PC-9 (cell line): ENCODE measurements around the gene FAM241B. TPM values are rescaled to one million over a fixed set of nuclear protein-coding genes. Genes with fewer than 3 reads are reported as not detected.

ENCODE experiments used
- BruUV-seq: library from RNA; stranded (reverse); fragments of 400-500 nt; replicated peaks from 2 replicates; lab custom pipeline; 2021; lab: Mats Ljungman, UMichigan
- CTCF ChIA-PET: fragments of 300-600 bp; sonication (Branson Sonifier 250); formaldehyde crosslinking; loops from one replicate; lab custom pipeline; 2022; ENCODE audit warnings: antibody characterized with exemption; lab: Charles Lee
- POLR2A ChIA-PET: fragments of 300-600 bp; sonication (Branson Sonifier 250); formaldehyde crosslinking; loops from one replicate; lab custom pipeline; 2022; ENCODE audit warnings: antibody characterized with exemption; ENCODE audit not compliant: unreplicated experiment; lab: Charles Lee
- DNase-seq, 2 experiments: peaks; one replicate each; pipeline versions ENCODE4 v3.0.0 to v3.0.0-alpha.2; 2015 to 2022; ENCODE audit warnings: mixed read lengths in 1 of 2
- H2AFZ ChIP-seq: fragments of 200-600 bp; sonication (generic); 2 replicates; pipeline ENCODE4 v1.8.1; 2017; ENCODE audit warnings: antibody characterized with exemption
- H3F3A ChIP-seq: fragments of 200-600 bp; sonication (generic); 2 replicates; pipeline ENCODE4 v1.8.1; 2017; ENCODE audit warnings: antibody characterized with exemption, mild to moderate bottlenecking, low read depth; ENCODE audit not compliant: insufficient read depth
- H3K27ac ChIP-seq: fragments of 200-600 bp; sonication (generic); 2 replicates; pipeline ENCODE4 v1.6.1; 2016; ENCODE audit warnings: mixed run types
- H3K27me3 ChIP-seq: fragments of 200-600 bp; sonication (generic); 2 replicates; pipeline ENCODE4 v1.6.1; 2016; ENCODE audit warnings: low read depth, mixed run types; ENCODE audit not compliant: insufficient read depth
- H3K36me3 ChIP-seq: fragments of 200-600 bp; sonication (generic); 2 replicates; pipeline ENCODE4 v1.6.1; 2016; ENCODE audit warnings: low read depth, mixed run types
- H3K4me1 ChIP-seq: fragments of 200-600 bp; sonication (generic); replicated peaks from 2 replicates; pipeline ENCODE4 v1.6.1; 2016; ENCODE audit warnings: mixed run types; ENCODE audit not compliant: insufficient read depth
- H3K4me2 ChIP-seq: fragments of 200-600 bp; sonication (generic); 2 replicates; pipeline ENCODE4 v1.6.1; 2017; ENCODE audit warnings: mixed run types
- H3K4me3 ChIP-seq: fragments of 200-600 bp; sonication (generic); 2 replicates; pipeline ENCODE4 v1.6.1; 2016; ENCODE audit warnings: mixed run types
- H3K79me2 ChIP-seq: fragments of 200-600 bp; sonication (generic); 2 replicates; pipeline ENCODE4 v1.6.1; 2017; ENCODE audit warnings: low read depth, mixed run types
- H3K9me2 ChIP-seq: fragments of 200-600 bp; sonication (generic); 2 replicates; pipeline ENCODE4 v1.8.1; 2017; ENCODE audit warnings: mild to moderate bottlenecking; ENCODE audit not compliant: insufficient read depth
- H3K9me3 ChIP-seq: fragments of 200-600 bp; sonication (generic); 2 replicates; pipeline ENCODE4 v1.8.1; 2016; ENCODE audit warnings: low read depth; ENCODE audit not compliant: insufficient read depth
- H4K20me1 ChIP-seq: fragments of 200-600 bp; sonication (generic); 2 replicates; pipeline ENCODE4 v1.8.1; 2017; ENCODE audit not compliant: insufficient read depth
- EZH2 ChIP-seq: fragments of 200-600 bp; sonication (generic); IDR thresholded peaks from 2 replicates; pipeline ENCODE4 v1.8.0; 2017; ENCODE audit warnings: antibody characterized with exemption, low read depth
- intact Hi-C: fragments of 100-400 bp; cut with micrococcal nuclease; formaldehyde crosslinking; loops from one replicate; pipeline ENCODE4 v1.10.0; 2022; ENCODE audit not compliant: unreplicated experiment
- total RNA-seq: library from RNA; stranded (reverse); gene quantifications from 2 replicates; pipeline ENCODE4 v1.2.3, GENCODE V29; 2021
- TF ChIP-seq, protein P1 (sequence below): fragments of 200-600 bp; sonication (generic); conservative IDR thresholded peaks from 2 replicates; pipeline ENCODE4 v1.6.1; 2017; ENCODE audit warnings: mixed run types, antibody characterized with exemption, mild to moderate bottlenecking, moderate library complexity

Gene FAM241B
- total RNA-seq, 1 experiment from 2014 or later = 10.7 TPM

DNA sequence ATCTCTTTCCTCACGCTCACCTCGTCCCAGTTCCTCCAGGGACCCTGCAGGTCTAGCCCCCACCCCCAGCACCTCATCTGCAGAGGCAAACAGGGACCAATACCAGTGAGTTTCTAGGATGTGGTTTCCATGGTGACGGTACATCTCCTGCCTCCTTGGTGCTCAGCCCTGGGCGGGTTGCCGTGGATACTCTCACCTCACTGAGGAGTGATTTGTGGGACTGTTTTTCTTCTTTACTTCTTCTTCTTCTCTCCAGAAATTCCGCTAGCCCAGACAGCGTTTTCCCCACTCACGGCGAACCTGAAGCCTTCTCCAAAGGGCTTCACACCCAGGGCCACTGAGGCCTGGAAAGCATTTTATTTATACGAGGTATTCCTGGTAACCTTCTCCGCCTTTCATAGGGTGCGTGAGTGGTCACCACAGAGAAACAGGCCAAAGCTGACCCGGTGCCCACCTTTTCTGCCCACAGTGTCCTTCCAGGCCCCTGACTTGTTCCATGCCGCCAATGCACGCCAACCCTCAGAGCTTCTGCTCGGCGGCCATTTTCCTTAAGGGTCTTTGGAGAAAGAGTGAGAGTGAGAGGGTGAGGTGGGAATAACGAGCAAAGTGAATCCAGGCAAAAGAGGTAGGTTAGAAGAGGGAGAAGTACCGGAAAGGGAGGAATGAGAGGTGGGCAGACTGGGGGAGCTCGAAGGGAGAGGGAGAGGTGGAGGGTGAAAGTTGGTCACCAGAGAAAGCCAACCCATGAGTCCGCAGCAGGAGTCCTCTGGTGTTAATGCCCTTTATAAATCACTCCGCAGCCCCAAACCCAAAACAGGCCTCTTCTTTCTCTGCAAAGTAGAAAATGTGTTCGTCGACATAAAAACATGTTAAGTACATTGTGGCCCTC lies 15.5 kb downstream of the FAM241B start:
- peaks cover 10% of the 10 kb centered on the region for H3K4me1 ChIP-seq
- H4K20me1 ChIP-seq = 0 out of 2 replicates have a peak, but pooled peaks cover 3% of the 10 kb centered on the region
- no peak overlapping the region for H2AFZ ChIP-seq
- H3K9me2 ChIP-seq = no peaks in the 10 kb centered on the region
- H3K27me3 ChIP-seq = peaks cover 41% of the 10 kb centered on the region
- H3F3A ChIP-seq = no peaks in the 10 kb centered on the region
- H3K27ac ChIP-seq = no peak overlapping the region
- intact Hi-C loops = no loop called here
- H3K4me2 ChIP-seq = no peak overlapping the region
- H3K36me3 ChIP-seq = no peaks in the 10 kb centered on the region
- no peak overlapping the region for H3K4me3 ChIP-seq
- TF ChIP-seq EZH2 = no peak
- TF ChIP-seq, protein P1, sequence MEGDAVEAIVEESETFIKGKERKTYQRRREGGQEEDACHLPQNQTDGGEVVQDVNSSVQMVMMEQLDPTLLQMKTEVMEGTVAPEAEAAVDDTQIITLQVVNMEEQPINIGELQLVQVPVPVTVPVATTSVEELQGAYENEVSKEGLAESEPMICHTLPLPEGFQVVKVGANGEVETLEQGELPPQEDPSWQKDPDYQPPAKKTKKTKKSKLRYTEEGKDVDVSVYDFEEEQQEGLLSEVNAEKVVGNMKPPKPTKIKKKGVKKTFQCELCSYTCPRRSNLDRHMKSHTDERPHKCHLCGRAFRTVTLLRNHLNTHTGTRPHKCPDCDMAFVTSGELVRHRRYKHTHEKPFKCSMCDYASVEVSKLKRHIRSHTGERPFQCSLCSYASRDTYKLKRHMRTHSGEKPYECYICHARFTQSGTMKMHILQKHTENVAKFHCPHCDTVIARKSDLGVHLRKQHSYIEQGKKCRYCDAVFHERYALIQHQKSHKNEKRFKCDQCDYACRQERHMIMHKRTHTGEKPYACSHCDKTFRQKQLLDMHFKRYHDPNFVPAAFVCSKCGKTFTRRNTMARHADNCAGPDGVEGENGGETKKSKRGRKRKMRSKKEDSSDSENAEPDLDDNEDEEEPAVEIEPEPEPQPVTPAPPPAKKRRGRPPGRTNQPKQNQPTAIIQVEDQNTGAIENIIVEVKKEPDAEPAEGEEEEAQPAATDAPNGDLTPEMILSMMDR = no peak
- CTCF ChIA-PET = interaction anchor here (1.0 kb wide), 1 partner anchor 501 kb away, joined by 3 read pairs; the partner anchor contains the start of gene TYSND1
- no peaks in the 10 kb centered on the region for H3K79me2 ChIP-seq
- BruUV-seq = no TSS peak
- DNase-seq = no peak
- POLR2A ChIA-PET = no interaction called here
- H3K9me3 ChIP-seq = no peaks in the 10 kb centered on the region

DNA sequence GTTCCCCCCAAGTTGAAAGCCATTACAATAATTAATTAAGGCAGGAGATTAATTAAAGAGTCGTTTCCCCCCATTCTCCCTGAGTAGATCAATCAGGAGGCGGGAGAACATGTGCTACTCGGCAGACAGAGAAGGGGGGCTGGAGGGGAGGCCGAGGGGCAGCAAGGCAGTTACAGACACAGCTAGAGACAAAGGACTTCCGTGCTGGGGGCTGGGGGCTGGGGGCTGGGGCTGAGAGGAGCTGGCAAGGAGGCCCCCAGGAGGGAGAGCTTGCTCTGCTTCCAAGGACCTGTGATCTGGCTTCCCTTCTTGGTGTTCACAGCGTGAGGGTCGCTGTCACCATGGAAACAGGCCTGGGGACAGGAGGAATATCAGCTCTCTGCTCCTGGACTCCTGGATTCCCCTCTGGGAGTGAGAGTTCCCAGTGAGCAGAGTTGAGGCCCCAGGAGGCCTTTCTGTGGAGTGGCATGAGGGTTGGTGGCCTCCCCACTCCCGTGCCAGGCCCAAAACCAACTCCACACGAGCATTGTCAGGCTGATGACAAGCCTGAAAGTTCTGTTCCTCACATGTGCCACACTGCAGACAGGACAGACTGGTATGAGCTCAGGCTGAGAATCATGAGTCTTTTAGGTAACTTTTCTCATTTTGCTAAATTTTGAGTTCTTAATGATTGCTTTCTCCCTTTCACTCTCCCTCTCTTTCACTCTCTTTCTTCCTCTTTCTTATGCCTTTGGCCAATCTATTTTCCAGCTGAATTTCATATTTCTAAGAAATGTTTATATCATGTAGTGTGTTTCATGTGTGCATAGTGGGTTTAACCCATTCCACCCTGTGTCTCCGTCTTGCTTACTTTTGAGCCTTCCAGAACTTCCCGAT lies 16.4 kb downstream of the FAM241B start:
- intact Hi-C loops = no loop called here
- no peaks in the 10 kb centered on the region for H3K79me2 ChIP-seq
- H3K9me2 ChIP-seq = no peaks in the 10 kb centered on the region
- H3K36me3 ChIP-seq = no peaks in the 10 kb centered on the region
- peaks cover 4% of the 10 kb centered on the region for H3K4me1 ChIP-seq
- TF ChIP-seq, protein P1 = no peak
- TF ChIP-seq EZH2 = no peak
- no TSS peak for BruUV-seq
- H3K4me2 ChIP-seq = no peak overlapping the region
- 0 out of 2 replicates have a peak, but pooled peaks cover 3% of the 10 kb centered on the region for H4K20me1 ChIP-seq
- no peaks in the 10 kb centered on the region for H3K9me3 ChIP-seq
- ChIA-PET POLR2A (no interaction called here), CTCF (interaction anchor here (0.8 kb wide), 1 partner anchor 68 kb away, joined by 4 read pairs; no protein-coding TSS in a partner anchor)
- H3K27ac ChIP-seq = no peak overlapping the region
- no peak overlapping the region for H2AFZ ChIP-seq
- no peak overlapping the region for H3K4me3 ChIP-seq
- H3F3A ChIP-seq = no peaks in the 10 kb centered on the region
- DNase-seq = no peak
- H3K27me3 ChIP-seq = peaks cover 49% of the 10 kb centered on the region

DNA sequence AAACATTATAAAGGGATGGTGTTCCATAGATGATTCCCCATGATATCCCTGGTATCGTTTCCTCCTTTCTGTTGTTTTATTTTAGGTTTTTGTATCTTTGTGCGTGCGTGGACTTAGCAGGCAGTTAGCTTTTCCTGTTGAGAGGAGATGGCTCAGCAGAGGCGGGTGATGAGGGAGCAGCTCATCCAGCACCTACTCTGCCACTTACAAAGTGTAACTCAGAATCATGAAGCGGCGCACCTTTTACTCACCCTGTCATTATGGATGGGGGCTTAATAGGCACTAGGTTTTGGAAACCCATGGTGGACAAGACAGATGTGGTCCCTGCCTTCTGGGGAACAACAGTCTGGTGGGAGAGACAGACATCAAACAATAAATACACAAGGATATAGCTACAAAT lies 17.1 kb downstream of the FAM241B start:
- H3K36me3 ChIP-seq = no peaks in the 10 kb centered on the region
- no peak overlapping the region for H3K27ac ChIP-seq
- H3K9me3 ChIP-seq = no peaks in the 10 kb centered on the region
- H2AFZ ChIP-seq = no peak overlapping the region
- H3K4me3 ChIP-seq = no peak overlapping the region
- H3K4me1 ChIP-seq = no peaks in the 10 kb centered on the region
- no peaks in the 10 kb centered on the region for H3K79me2 ChIP-seq
- H3K4me2 ChIP-seq = no peak overlapping the region
- intact Hi-C loops = no loop called here
- BruUV-seq = no TSS peak
- DNase-seq = no peak
- 0 out of 2 replicates have a peak, but pooled peaks cover 3% of the 10 kb centered on the region for H4K20me1 ChIP-seq
- peaks cover 56% of the 10 kb centered on the region for H3K27me3 ChIP-seq
- TF ChIP-seq, protein P1 = no peak
- no peak for TF ChIP-seq EZH2
- CTCF ChIA-PET = interaction anchor here (0.8 kb wide), 1 partner anchor 67 kb away, joined by 4 read pairs; no protein-coding TSS in a partner anchor
- H3F3A ChIP-seq = no peaks in the 10 kb centered on the region
- H3K9me2 ChIP-seq = no peaks in the 10 kb centered on the region
- POLR2A ChIA-PET = no interaction called here
